ENCODE data around the gene TTC27. TPM values are rescaled to one million over a fixed set of nuclear protein-coding genes. Genes with fewer than 3 reads are reported as not detected.
"Not testable (repeated sequence)": the region's sequence is repeated elsewhere in the genome, so short reads cannot be mapped to it uniquely, and the experiment has no call there.

TTC27 gene
- total RNA-seq, 4 donors from 2014 or later = 10.5 to 46.2 (median 17.9) TPM

GRCh38 chr2:32750880-32751279 lies 123.0 kb downstream of the TTC27 start:
- DNase-seq = no peak

GRCh38 chr2:32752205-32752604 lies 124.4 kb downstream of the TTC27 start:
- no peak overlapping the region for H3K4me3 ChIP-seq
- no peaks in the 10 kb centered on the region for H3K36me3 ChIP-seq
- H3K4me1 ChIP-seq = no peaks in the 10 kb centered on the region
- no peak overlapping the region for H3K27ac ChIP-seq
- no peaks in the 10 kb centered on the region for H3K27me3 ChIP-seq
- H3K9me3 ChIP-seq = no peaks in the 10 kb centered on the region
- no peak for DNase-seq
- intact Hi-C loops (cut with DNase I; ENCODE audit: low total_unique reads) = no loop called here
- TF ChIP-seq CTCF (IDR thresholded peaks at IDR 0.05) (no peak), POLR2A (IDR thresholded peaks at IDR 0.05) (no peak)

More at GRCh38 chr2:32750880-32751279, 123.0 kb downstream of the TTC27 start:
- Histone ChIP-seq H3K27me3 (no peaks in the 10 kb centered on the region), H3K4me3 (no peak overlapping the region), H3K9me3 (no peaks in the 10 kb centered on the region), H3K36me3 (no peaks in the 10 kb centered on the region), H3K27ac (no peak overlapping the region), H3K4me1 (no peaks in the 10 kb centered on the region)
- intact Hi-C loops (cut with DNase I; ENCODE audit: low total_unique reads) = no loop called here
- TF ChIP-seq POLR2A (IDR thresholded peaks at IDR 0.05) (no peak), CTCF (IDR thresholded peaks at IDR 0.05) (no peak)

GRCh38 chr2:32752952-32753351 lies 125.1 kb downstream of the TTC27 start:
- Histone ChIP-seq H3K27ac (no peak overlapping the region), H3K36me3 (no peaks in the 10 kb centered on the region), H3K27me3 (no peaks in the 10 kb centered on the region), H3K9me3 (no peaks in the 10 kb centered on the region), H3K4me1 (no peaks in the 10 kb centered on the region), H3K4me3 (no peak overlapping the region)
- TF ChIP-seq CTCF (IDR thresholded peaks at IDR 0.05) (no peak), POLR2A (IDR thresholded peaks at IDR 0.05) (no peak)
- no peak for DNase-seq
- intact Hi-C loops (cut with DNase I; ENCODE audit: low total_unique reads) = no loop called here

GRCh38 chr2:32754676-32755075 lies 126.8 kb downstream of the TTC27 start:
- H3K4me3 ChIP-seq; DNase-seq; H3K9me3 ChIP-seq; H3K36me3 ChIP-seq; intact Hi-C loops (cut with DNase I; ENCODE audit: low total_unique reads); H3K27me3 ChIP-seq; H3K27ac ChIP-seq; H3K4me1 ChIP-seq: not testable (repeated sequence)

GRCh38 chr2:32755666-32756065 lies 127.8 kb downstream of the TTC27 start:
- no peak overlapping the region for H3K4me3 ChIP-seq
- no peaks in the 10 kb centered on the region for H3K9me3 ChIP-seq
- TF ChIP-seq POLR2A (IDR thresholded peaks at IDR 0.05) = no peak
- no peak for TF ChIP-seq CTCF (IDR thresholded peaks at IDR 0.05)
- H3K27ac ChIP-seq = no peak overlapping the region
- no peaks in the 10 kb centered on the region for H3K4me1 ChIP-seq
- no peaks in the 10 kb centered on the region for H3K27me3 ChIP-seq
- DNase-seq = no peak
- intact Hi-C loops (cut with DNase I; ENCODE audit: low total_unique reads) = no loop called here
- no peaks in the 10 kb centered on the region for H3K36me3 ChIP-seq

GRCh38 chr2:32756074-32756727 lies 128.4 kb downstream of the TTC27 start:
- H3K27ac ChIP-seq = no peak overlapping the region
- H3K4me3 ChIP-seq = no peak overlapping the region
- intact Hi-C loops (cut with DNase I; ENCODE audit: low total_unique reads) = no loop called here
- H3K9me3 ChIP-seq = no peaks in the 10 kb centered on the region
- no peaks in the 10 kb centered on the region for H3K4me1 ChIP-seq
- H3K27me3 ChIP-seq = no peaks in the 10 kb centered on the region
- DNase-seq = no peak
- TF ChIP-seq CTCF (IDR thresholded peaks at IDR 0.05) (no peak), POLR2A (IDR thresholded peaks at IDR 0.05) (no peak)
- H3K36me3 ChIP-seq = no peaks in the 10 kb centered on the region

Measured in uterus (tissue), 4 donors.